ENCODE results near the gene SLC12A7. TPM values are rescaled to one million over a fixed set of nuclear protein-coding genes. Genes with fewer than 3 reads are reported as not detected.

The SLC12A7 gene
- total and polyA plus RNA-seq, 2 of the 13 experiments (the other 11 are each of a cell fraction or from before 2014, with no cell fraction given) = 14.0 to 18.5 TPM

GRCh38 chr5:1134478-1134877 lies 22.6 kb upstream of the SLC12A7 start (continued):
- TF ChIP-seq CTCF (CRISPR knock-in tag; IDR thresholded peaks at IDR 0.05) (peak; percentile 47), HMG20B (CRISPR knock-in tag; conservative IDR thresholded peaks at IDR 0.05) (0 out of 2 replicates have a peak, but pooled peaks have one; percentile 21), FOXK1 (CRISPR knock-in tag; IDR thresholded peaks at IDR 0.05; ENCODE audit: borderline replicate concordance, low read depth) (0 out of 2 replicates have a peak, but pooled peaks have one; percentile 17), STAG1 (CRISPR knock-in tag; IDR thresholded peaks at IDR 0.05) (peak; percentile 51), ZNF276 (CRISPR knock-in tag; IDR thresholded peaks at IDR 0.05; ENCODE audit: low read depth) (0 out of 2 replicates have a peak, but pooled peaks have one; percentile 60)

DNA sequence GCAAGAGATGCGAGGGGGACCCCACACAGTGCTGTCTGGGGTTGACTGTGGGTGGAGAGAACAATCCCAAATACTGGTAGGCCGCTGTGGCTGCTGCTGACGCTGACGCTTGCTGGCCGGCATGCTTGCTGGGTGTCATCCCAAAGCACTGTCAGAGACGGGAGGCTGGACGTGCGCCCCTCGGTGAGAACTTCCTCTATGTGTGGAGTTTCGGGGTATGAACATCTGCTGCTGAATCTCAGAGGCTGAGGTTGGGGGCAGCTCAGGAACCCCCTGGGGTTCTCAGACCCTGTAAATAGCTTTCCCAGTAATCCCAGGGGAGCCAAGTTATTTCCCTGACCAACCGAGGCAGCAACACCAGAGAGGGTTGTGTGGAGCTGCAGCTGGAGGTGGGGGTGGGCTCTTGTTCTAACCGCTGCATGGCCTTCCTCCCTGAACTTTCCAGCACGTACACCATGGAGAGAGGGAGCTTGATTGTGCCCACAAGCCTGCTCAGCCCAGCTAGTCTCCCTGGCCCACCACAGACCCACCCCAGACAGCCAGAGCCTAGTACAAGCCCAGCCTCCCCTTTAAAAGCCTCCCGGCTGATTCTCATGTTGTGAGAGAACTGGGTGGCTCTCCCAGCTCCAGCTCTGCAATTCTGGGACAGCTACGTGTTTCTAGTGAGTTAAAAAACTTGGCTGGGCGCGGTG lies 21.8 kb upstream of the SLC12A7 start:
- intact Hi-C loops (cut with micrococcal nuclease; ENCODE audit: unreplicated experiment) (no loop called here), in situ Hi-C loops (cut with HindIII; ENCODE audit: extremely low pct_ligation_motif_present, low pct_unique_long_range_greater_than_20kb) (no loop called here)
- no TSS peak for BruUV-seq (replicated peaks)
- peaks cover 1 to 55% of the 10 kb centered on the region in 2 experiments; a peak in 3 of 5 replicates for H3K27me3 ChIP-seq (ENCODE audit: control insufficient read depth in 1 of 2, insufficient read depth in 2 of 2, low read length in 2 of 2)
- no peaks in the 10 kb centered on the region for H3K36me3 ChIP-seq (replicated peaks in 1 of 2; ENCODE audit: control insufficient read depth in 1 of 2, insufficient read depth in 2 of 2, low read length in 2 of 2)
- no peaks in the 10 kb centered on the region for H3K9me3 ChIP-seq (ENCODE audit: low read length)
- H3K4me3 ChIP-seq (replicated peaks in 1 of 3; ENCODE audit: insufficient read depth in 1 of 3, low read depth in 2 of 3, low read length in 3 of 3) = no peak overlapping the region
- ATAC-seq (no peak), FAIRE-seq (no peak), DNase-seq (ENCODE audit: low spot score) (no peak)
- H4K20me1 ChIP-seq (ENCODE audit: insufficient read depth, low read length) = no peaks in the 10 kb centered on the region
- POLR2A ChIA-PET = interaction anchor here (0.5 to 2.1 kb wide), 5 partner anchors 10 to 37 kb away, joined by 3 to 13 read pairs (median 3); no protein-coding TSS in a partner anchor
- H3K9ac ChIP-seq (ENCODE audit: insufficient read depth, low read depth, low read length) = no peak overlapping the region
- peaks cover 71% of the 10 kb centered on the region for H3K4me1 ChIP-seq (ENCODE audit: insufficient read depth, low read length)
- H3K27ac ChIP-seq (ENCODE audit: extremely low read length, insufficient read depth, low read length) = no peak overlapping the region
- CTCF ChIA-PET (ENCODE audit: low intra/inter-chr PET ratio, low total read pairs) = no interaction called here
- 15% methylated on average over 4 of the region's 17 CpGs for WGBS (ENCODE audit: low lambda C conversion rate)
- H3K79me2 ChIP-seq (ENCODE audit: insufficient read depth, low read length) = no peaks in the 10 kb centered on the region
- no peak overlapping the region for H3K4me2 ChIP-seq (ENCODE audit: low read depth, low read length)
- H2AFZ ChIP-seq (ENCODE audit: low read length) = no peak overlapping the region
- no peak for TF ChIP-seq THAP7 (CRISPR knock-in tag; IDR thresholded peaks at IDR 0.05)
- TF ChIP-seq, protein P1, sequence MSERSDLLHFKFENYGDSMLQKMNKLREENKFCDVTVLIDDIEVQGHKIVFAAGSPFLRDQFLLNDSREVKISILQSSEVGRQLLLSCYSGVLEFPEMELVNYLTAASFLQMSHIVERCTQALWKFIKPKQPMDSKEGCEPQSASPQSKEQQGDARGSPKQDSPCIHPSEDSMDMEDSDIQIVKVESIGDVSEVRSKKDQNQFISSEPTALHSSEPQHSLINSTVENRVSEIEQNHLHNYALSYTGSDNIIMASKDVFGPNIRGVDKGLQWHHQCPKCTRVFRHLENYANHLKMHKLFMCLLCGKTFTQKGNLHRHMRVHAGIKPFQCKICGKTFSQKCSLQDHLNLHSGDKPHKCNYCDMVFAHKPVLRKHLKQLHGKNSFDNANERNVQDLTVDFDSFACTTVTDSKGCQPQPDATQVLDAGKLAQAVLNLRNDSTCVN (CRISPR knock-in tag; IDR thresholded peaks at IDR 0.05; ENCODE audit: borderline replicate concordance) = no peak
- TF ChIP-seq, protein P2, sequence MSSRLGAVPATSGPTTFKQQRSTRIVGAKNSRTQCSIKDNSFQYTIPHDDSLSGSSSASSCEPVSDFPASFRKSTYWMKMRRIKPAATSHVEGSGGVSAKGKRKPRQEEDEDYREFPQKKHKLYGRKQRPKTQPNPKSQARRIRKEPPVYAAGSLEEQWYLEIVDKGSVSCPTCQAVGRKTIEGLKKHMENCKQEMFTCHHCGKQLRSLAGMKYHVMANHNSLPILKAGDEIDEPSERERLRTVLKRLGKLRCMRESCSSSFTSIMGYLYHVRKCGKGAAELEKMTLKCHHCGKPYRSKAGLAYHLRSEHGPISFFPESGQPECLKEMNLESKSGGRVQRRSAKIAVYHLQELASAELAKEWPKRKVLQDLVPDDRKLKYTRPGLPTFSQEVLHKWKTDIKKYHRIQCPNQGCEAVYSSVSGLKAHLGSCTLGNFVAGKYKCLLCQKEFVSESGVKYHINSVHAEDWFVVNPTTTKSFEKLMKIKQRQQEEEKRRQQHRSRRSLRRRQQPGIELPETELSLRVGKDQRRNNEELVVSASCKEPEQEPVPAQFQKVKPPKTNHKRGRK (CRISPR knock-in tag; IDR thresholded peaks at IDR 0.05) = no peak
- TF ChIP-seq ZNF431 (CRISPR knock-in tag; IDR thresholded peaks at IDR 0.05; ENCODE audit: borderline replicate concordance, low read depth) = no peak
